ENCODE results near the gene FBXW7.

Gene FBXW7

GRCh38 chr4:152431291-152431690 lies 104.6 kb downstream of the FBXW7 start:
- Histone ChIP-seq H4K91ac (ENCODE audit: low read depth, low read length) (no peak overlapping the region), H2BK120ac (ENCODE audit: insufficient read depth, low read length, poor library complexity) (no peak overlapping the region), H2BK5ac (ENCODE audit: low read depth, low read length, poor library complexity) (no peak overlapping the region), H3K27me3 (ENCODE audit: insufficient read depth, low read length) (no peaks in the 10 kb centered on the region), H4K8ac (ENCODE audit: low read depth, low read length) (no peak overlapping the region), H3K27ac (ENCODE audit: low read depth, low read length) (no peak overlapping the region), H2BK12ac (ENCODE audit: low read length) (no peak overlapping the region), H4K12ac (ENCODE audit: low read depth, low read length) (no peak overlapping the region), H3K79me2 (ENCODE audit: control insufficient read depth, insufficient read depth, low read length, poor library complexity) (no peaks in the 10 kb centered on the region), H3K23ac (ENCODE audit: low read length) (no peak overlapping the region), H3K9me3 (ENCODE audit: insufficient read depth, low read depth, low read length) (no peaks in the 10 kb centered on the region), H3K36me3 (ENCODE audit: control insufficient read depth in 1 of 2, insufficient read depth in 2 of 2, low read length in 2 of 2) (no peaks in the 10 kb centered on the region), H3K79me1 (ENCODE audit: low read length) (no peaks in the 10 kb centered on the region), H3K18ac (ENCODE audit: low read length) (no peak overlapping the region), H3K4me1 (ENCODE audit: control insufficient read depth in 1 of 2, insufficient read depth in 2 of 2, low read length in 2 of 2) (no peaks in the 10 kb centered on the region), H3K4ac (ENCODE audit: low read depth, low read length) (no peak overlapping the region), H3K9ac (ENCODE audit: low read length) (no peak overlapping the region), H2AFZ (ENCODE audit: insufficient read depth, low read length, poor library complexity) (no peak overlapping the region), H3K4me3 (ENCODE audit: low read depth, low read length) (no peak overlapping the region), H3K4me2 (ENCODE audit: low read length) (no peak overlapping the region), H3K14ac (ENCODE audit: low read length) (no peak overlapping the region), H2AK5ac (ENCODE audit: low read length) (no peak overlapping the region)
- DNase-seq: no peak

GRCh38 chr4:152430507-152430906 lies 105.4 kb downstream of the FBXW7 start:
- no peak overlapping the region for H3K18ac ChIP-seq (ENCODE audit: low read length)
- H3K27ac ChIP-seq (ENCODE audit: low read depth, low read length): no peak overlapping the region
- H2BK5ac ChIP-seq (ENCODE audit: low read depth, low read length, poor library complexity): no peak overlapping the region
- no peaks in the 10 kb centered on the region for H3K36me3 ChIP-seq (ENCODE audit: control insufficient read depth in 1 of 2, insufficient read depth in 2 of 2, low read length in 2 of 2)
- no peak overlapping the region for H3K9ac ChIP-seq (ENCODE audit: low read length)
- no peak overlapping the region for H4K12ac ChIP-seq (ENCODE audit: low read depth, low read length)
- H3K23ac ChIP-seq (ENCODE audit: low read length): no peak overlapping the region
- no peak overlapping the region for H3K4ac ChIP-seq (ENCODE audit: low read depth, low read length)
- H3K79me2 ChIP-seq (ENCODE audit: control insufficient read depth, insufficient read depth, low read length, poor library complexity): no peaks in the 10 kb centered on the region
- H3K14ac ChIP-seq (ENCODE audit: low read length): no peak overlapping the region
- H2AK5ac ChIP-seq (ENCODE audit: low read length): no peak overlapping the region
- H3K4me1 ChIP-seq (ENCODE audit: control insufficient read depth in 1 of 2, insufficient read depth in 2 of 2, low read length in 2 of 2): no peaks in the 10 kb centered on the region
- H3K4me3 ChIP-seq (ENCODE audit: low read depth, low read length): no peak overlapping the region
- no peak overlapping the region for H2BK120ac ChIP-seq (ENCODE audit: insufficient read depth, low read length, poor library complexity)
- H3K27me3 ChIP-seq (ENCODE audit: insufficient read depth, low read length): no peaks in the 10 kb centered on the region
- H2AFZ ChIP-seq (ENCODE audit: insufficient read depth, low read length, poor library complexity): no peak overlapping the region
- no peak overlapping the region for H4K8ac ChIP-seq (ENCODE audit: low read depth, low read length)
- H4K91ac ChIP-seq (ENCODE audit: low read depth, low read length): no peak overlapping the region
- no peaks in the 10 kb centered on the region for H3K79me1 ChIP-seq (ENCODE audit: low read length)
- no peak overlapping the region for H2BK12ac ChIP-seq (ENCODE audit: low read length)
- H3K4me2 ChIP-seq (ENCODE audit: low read length): no peak overlapping the region
- DNase-seq: no peak
- H3K9me3 ChIP-seq (ENCODE audit: insufficient read depth, low read depth, low read length): no peaks in the 10 kb centered on the region

GRCh38 chr4:152427981-152428380 lies 107.9 kb downstream of the FBXW7 start:
- H3K9me3 ChIP-seq (ENCODE audit: insufficient read depth, low read depth, low read length): no peaks in the 10 kb centered on the region
- H4K12ac ChIP-seq (ENCODE audit: low read depth, low read length): no peak overlapping the region
- H3K4me2 ChIP-seq (ENCODE audit: low read length): no peak overlapping the region
- no peak overlapping the region for H2AFZ ChIP-seq (ENCODE audit: insufficient read depth, low read length, poor library complexity)
- no peaks in the 10 kb centered on the region for H3K27me3 ChIP-seq (ENCODE audit: insufficient read depth, low read length)
- no peak overlapping the region for H4K91ac ChIP-seq (ENCODE audit: low read depth, low read length)
- DNase-seq: no peak
- H3K14ac ChIP-seq (ENCODE audit: low read length): no peak overlapping the region
- no peak overlapping the region for H2BK120ac ChIP-seq (ENCODE audit: insufficient read depth, low read length, poor library complexity)
- H2BK5ac ChIP-seq (ENCODE audit: low read depth, low read length, poor library complexity): no peak overlapping the region
- no peak overlapping the region for H2AK5ac ChIP-seq (ENCODE audit: low read length)
- H3K79me2 ChIP-seq (ENCODE audit: control insufficient read depth, insufficient read depth, low read length, poor library complexity): no peaks in the 10 kb centered on the region
- no CpG with 5 or more reads among the region's 2 CpGs for WGBS (ENCODE audit: extremely low coverage, insufficient coverage, insufficient read length)
- no peak overlapping the region for H3K9ac ChIP-seq (ENCODE audit: low read length)
- H3K79me1 ChIP-seq (ENCODE audit: low read length): no peaks in the 10 kb centered on the region
- no peak overlapping the region for H4K8ac ChIP-seq (ENCODE audit: low read depth, low read length)
- no peak overlapping the region for H3K27ac ChIP-seq (ENCODE audit: low read depth, low read length)
- H3K36me3 ChIP-seq (ENCODE audit: control insufficient read depth in 1 of 2, insufficient read depth in 2 of 2, low read length in 2 of 2): no peaks in the 10 kb centered on the region
- no peaks in the 10 kb centered on the region for H3K4me1 ChIP-seq (ENCODE audit: control insufficient read depth in 1 of 2, insufficient read depth in 2 of 2, low read length in 2 of 2)
- H3K18ac ChIP-seq (ENCODE audit: low read length): no peak overlapping the region
- no peak overlapping the region for H3K4me3 ChIP-seq (ENCODE audit: low read depth, low read length)
- H2BK12ac ChIP-seq (ENCODE audit: low read length): no peak overlapping the region
- no peak overlapping the region for H3K23ac ChIP-seq (ENCODE audit: low read length)
- no peak overlapping the region for H3K4ac ChIP-seq (ENCODE audit: low read depth, low read length)

GRCh38 chr4:152424977-152425376 lies 110.9 kb downstream of the FBXW7 start:
- H3K79me1 ChIP-seq (ENCODE audit: low read length): no peaks in the 10 kb centered on the region
- no peak overlapping the region for H4K91ac ChIP-seq (ENCODE audit: low read depth, low read length)
- no peak overlapping the region for H3K4ac ChIP-seq (ENCODE audit: low read depth, low read length)
- no peak overlapping the region for H4K8ac ChIP-seq (ENCODE audit: low read depth, low read length)
- no peaks in the 10 kb centered on the region for H3K36me3 ChIP-seq (ENCODE audit: control insufficient read depth in 1 of 2, insufficient read depth in 2 of 2, low read length in 2 of 2)
- H3K4me3 ChIP-seq (ENCODE audit: low read depth, low read length): no peak overlapping the region
- H3K27ac ChIP-seq (ENCODE audit: low read depth, low read length): no peak overlapping the region
- no peak overlapping the region for H3K4me2 ChIP-seq (ENCODE audit: low read length)
- no peak overlapping the region for H2BK5ac ChIP-seq (ENCODE audit: low read depth, low read length, poor library complexity)
- H2AK5ac ChIP-seq (ENCODE audit: low read length): no peak overlapping the region
- no peaks in the 10 kb centered on the region for H3K4me1 ChIP-seq (ENCODE audit: control insufficient read depth in 1 of 2, insufficient read depth in 2 of 2, low read length in 2 of 2)
- no peak for DNase-seq
- no peak overlapping the region for H3K23ac ChIP-seq (ENCODE audit: low read length)
- no peak overlapping the region for H2BK120ac ChIP-seq (ENCODE audit: insufficient read depth, low read length, poor library complexity)
- no peak overlapping the region for H4K12ac ChIP-seq (ENCODE audit: low read depth, low read length)
- no peak overlapping the region for H2AFZ ChIP-seq (ENCODE audit: insufficient read depth, low read length, poor library complexity)
- 100% methylated on average over 1 of the region's 2 CpGs for WGBS (ENCODE audit: extremely low coverage, insufficient coverage, insufficient read length)
- no peak overlapping the region for H3K14ac ChIP-seq (ENCODE audit: low read length)
- H3K27me3 ChIP-seq (ENCODE audit: insufficient read depth, low read length): no peaks in the 10 kb centered on the region
- no peak overlapping the region for H3K9ac ChIP-seq (ENCODE audit: low read length)
- no peaks in the 10 kb centered on the region for H3K9me3 ChIP-seq (ENCODE audit: insufficient read depth, low read depth, low read length)
- H3K18ac ChIP-seq (ENCODE audit: low read length): no peak overlapping the region
- H3K79me2 ChIP-seq (ENCODE audit: control insufficient read depth, insufficient read depth, low read length, poor library complexity): no peaks in the 10 kb centered on the region
- no peak overlapping the region for H2BK12ac ChIP-seq (ENCODE audit: low read length)

GRCh38 chr4:152424396-152424795 lies 111.5 kb downstream of the FBXW7 start:
- no peak overlapping the region for H4K12ac ChIP-seq (ENCODE audit: low read depth, low read length)
- no peak overlapping the region for H4K8ac ChIP-seq (ENCODE audit: low read depth, low read length)
- H3K27ac ChIP-seq (ENCODE audit: low read depth, low read length): no peak overlapping the region
- H3K27me3 ChIP-seq (ENCODE audit: insufficient read depth, low read length): no peaks in the 10 kb centered on the region
- H3K79me2 ChIP-seq (ENCODE audit: control insufficient read depth, insufficient read depth, low read length, poor library complexity): no peaks in the 10 kb centered on the region
- H3K4ac ChIP-seq (ENCODE audit: low read depth, low read length): no peak overlapping the region
- DNase-seq: no peak
- no peak overlapping the region for H4K91ac ChIP-seq (ENCODE audit: low read depth, low read length)
- no peaks in the 10 kb centered on the region for H3K4me1 ChIP-seq (ENCODE audit: control insufficient read depth in 1 of 2, insufficient read depth in 2 of 2, low read length in 2 of 2)
- no peak overlapping the region for H3K4me2 ChIP-seq (ENCODE audit: low read length)
- H2AK5ac ChIP-seq (ENCODE audit: low read length): no peak overlapping the region
- H2BK12ac ChIP-seq (ENCODE audit: low read length): no peak overlapping the region
- no peaks in the 10 kb centered on the region for H3K79me1 ChIP-seq (ENCODE audit: low read length)
- no peak overlapping the region for H3K23ac ChIP-seq (ENCODE audit: low read length)
- no peak overlapping the region for H2BK5ac ChIP-seq (ENCODE audit: low read depth, low read length, poor library complexity)
- H3K4me3 ChIP-seq (ENCODE audit: low read depth, low read length): no peak overlapping the region
- H3K14ac ChIP-seq (ENCODE audit: low read length): no peak overlapping the region
- H2BK120ac ChIP-seq (ENCODE audit: insufficient read depth, low read length, poor library complexity): no peak overlapping the region
- H3K9ac ChIP-seq (ENCODE audit: low read length): no peak overlapping the region
- H3K36me3 ChIP-seq (ENCODE audit: control insufficient read depth in 1 of 2, insufficient read depth in 2 of 2, low read length in 2 of 2): no peaks in the 10 kb centered on the region
- H3K9me3 ChIP-seq (ENCODE audit: insufficient read depth, low read depth, low read length): no peaks in the 10 kb centered on the region
- no CpG with 5 or more reads among the region's 3 CpGs for WGBS (ENCODE audit: extremely low coverage, insufficient coverage, insufficient read length)
- H3K18ac ChIP-seq (ENCODE audit: low read length): no peak overlapping the region
- no peak overlapping the region for H2AFZ ChIP-seq (ENCODE audit: insufficient read depth, low read length, poor library complexity)
